HEK293T (cell line): ENCODE data around the gene SMIM5.

Source experiments
- CTCF ChIA-PET: fragments of 350-600 bp; formaldehyde crosslinking; extraction: SDS; loops from one replicate; lab custom pipeline; 2021; ENCODE audit warnings: antibody characterized with exemption, inconsistent platforms; lab: Yijun Ruan, JAX
- POLR2A ChIA-PET: fragments of 350-600 bp; formaldehyde crosslinking; extraction: SDS; loops from one replicate; lab custom pipeline; 2020; ENCODE audit warnings: antibody characterized with exemption, inconsistent platforms; lab: Yijun Ruan, JAX
- DNase-seq: peaks from one replicate; pipeline ENCODE4 v3.0.0; 2012; ENCODE audit warnings: mixed read lengths; ENCODE audit errors: extremely low spot score
- ARNT ChIP-seq: fragments of 450-650 bp; IDR thresholded peaks from 2 replicates; pipeline ENCODE4 v1.6.1; 2017; ENCODE audit warnings: mild to moderate bottlenecking
- BHLHE40 ChIP-seq: fragments of 450-650 bp; IDR thresholded peaks from 2 replicates; pipeline ENCODE4 v1.6.1; 2016; ENCODE audit warnings: mild to moderate bottlenecking, moderate library complexity, borderline replicate concordance
- CTBP1 ChIP-seq: fragments of 450-650 bp; IDR thresholded peaks from 2 replicates; pipeline ENCODE4 v1.6.1; 2016; ENCODE audit warnings: borderline replicate concordance
- ELF4 ChIP-seq: fragments of 450-650 bp; IDR thresholded peaks from 2 replicates; pipeline ENCODE4 v1.6.1; 2017; ENCODE audit warnings: antibody characterized with exemption
- FOXA1 ChIP-seq: fragments of 450-650 bp; IDR thresholded peaks from 2 replicates; pipeline ENCODE4 v1.6.1; 2016; ENCODE audit warnings: mild to moderate bottlenecking
- FOXK2 ChIP-seq: fragments of 450-650 bp; IDR thresholded peaks from 2 replicates; pipeline ENCODE4 v1.6.1; 2016; ENCODE audit warnings: mild to moderate bottlenecking
- FOXM1 ChIP-seq: fragments of 450-650 bp; IDR thresholded peaks from 2 replicates; pipeline ENCODE4 v1.6.1; 2017; ENCODE audit warnings: mild to moderate bottlenecking, borderline replicate concordance
- HDGF ChIP-seq: fragments of 450-650 bp; IDR thresholded peaks from 2 replicates; pipeline ENCODE4 v1.6.1; 2017; ENCODE audit warnings: antibody characterized with exemption, borderline replicate concordance
- L3MBTL2 ChIP-seq: fragments of 450-650 bp; conservative IDR thresholded peaks from 2 replicates; pipeline ENCODE4 v1.6.1; 2016; ENCODE audit warnings: mild to moderate bottlenecking
- LEF1 ChIP-seq: fragments of 450-650 bp; IDR thresholded peaks from 2 replicates; pipeline ENCODE4 v1.6.1; 2017; ENCODE audit warnings: mild to moderate bottlenecking, borderline replicate concordance
- NFRKB ChIP-seq: fragments of 450-650 bp; IDR thresholded peaks from 2 replicates; pipeline ENCODE4 v1.6.1; 2016; ENCODE audit warnings: mild to moderate bottlenecking, moderate library complexity
- PKNOX1 ChIP-seq: fragments of 450-650 bp; IDR thresholded peaks from 2 replicates; pipeline ENCODE4 v1.6.1; 2016
- SP1 ChIP-seq: fragments of 450-650 bp; IDR thresholded peaks from 2 replicates; pipeline ENCODE4 v1.6.1; 2017
- SUZ12 ChIP-seq: fragments of 450-650 bp; IDR thresholded peaks from 2 replicates; pipeline ENCODE4 v1.6.1; 2016; ENCODE audit warnings: mild to moderate bottlenecking
- TARDBP ChIP-seq: fragments of 450-650 bp; IDR thresholded peaks from 2 replicates; pipeline ENCODE4 v1.6.1; 2016
- ZNF384 ChIP-seq: fragments of 450-650 bp; IDR thresholded peaks from 2 replicates; pipeline ENCODE4 v1.6.1; 2016

SMIM5 gene

GRCh38 chr17:75629157-75629556, 4.1 kb upstream of the SMIM5 start:
- no peak for DNase-seq
- TF ChIP-seq TARDBP = no peak
- no peak for TF ChIP-seq HDGF
- no peak for TF ChIP-seq ELF4
- TF ChIP-seq SUZ12 = no peak
- no peak for TF ChIP-seq ARNT
- no peak for TF ChIP-seq CTBP1
- TF ChIP-seq L3MBTL2 = no peak
- no peak for TF ChIP-seq ZNF384
- no peak for TF ChIP-seq FOXM1
- no peak for TF ChIP-seq LEF1
- no peak for TF ChIP-seq NFRKB
- TF ChIP-seq PKNOX1 = no peak
- TF ChIP-seq BHLHE40 = no peak
- no peak for TF ChIP-seq FOXA1
- ChIA-PET CTCF (interaction anchor here (0.5 to 1.2 kb wide), 3 partner anchors 28 to 121 kb away, joined by 3 to 4 read pairs (median 3); no protein-coding TSS in a partner anchor), POLR2A (interaction anchor here (1.3 to 1.7 kb wide), 2 partner anchors 32 to 151 kb away, joined by 3 to 5 read pairs; no protein-coding TSS in a partner anchor)

- DNase-seq = no peak
- no peak for TF ChIP-seq FOXA1
- TF ChIP-seq SP1 = no peak
- TF ChIP-seq FOXM1 = no peak
- no peak for TF ChIP-seq FOXK2
- no peak for TF ChIP-seq HDGF
- TF ChIP-seq SUZ12 = no peak
- TF ChIP-seq ZNF384 = no peak
- no peak for TF ChIP-seq CTBP1
- no peak for TF ChIP-seq BHLHE40
- TF ChIP-seq LEF1 = no peak
- no peak for TF ChIP-seq ARNT
- POLR2A ChIA-PET = interaction anchor here (1.7 kb wide), 1 partner anchor 150 kb away, joined by 5 read pairs; no protein-coding TSS in a partner anchor
- CTCF ChIA-PET = interaction anchor here (0.6 to 1.6 kb wide), 2 partner anchors 30 to 119 kb away, joined by 3 to 5 read pairs; no protein-coding TSS in a partner anchor
These were observed 2.9 kb upstream of the SMIM5 start for GRCh38 chr17:75630071-75630917.

- ChIA-PET POLR2A (no interaction called here), CTCF (no interaction called here)
- TF ChIP-seq L3MBTL2 (no peak), ELF4 (no peak), SUZ12 (no peak)
- no peak for DNase-seq
These were observed 1.9 kb upstream of the SMIM5 start for GRCh38 chr17:75631353-75631752.

GRCh38 chr17:75632428-75632827, 806 bp upstream of the SMIM5 start:
- no peak for TF ChIP-seq NFRKB
- CTCF ChIA-PET = interaction anchor here (0.7 to 3.4 kb wide), 18 partner anchors 10 to 202 kb away, joined by 3 to 93 read pairs (median 10); a partner anchor contains a TSS
- POLR2A ChIA-PET = interaction anchor here (1.1 to 2.0 kb wide), 3 partner anchors 20 to 147 kb away, joined by 5 to 8 read pairs (median 6); a partner anchor contains a TSS
- no peak for DNase-seq

- ChIA-PET CTCF (interaction anchor here (0.5 to 3.4 kb wide), 24 partner anchors 8 to 1591 kb away, joined by 3 to 93 read pairs (median 6); a partner anchor contains a TSS), POLR2A (interaction anchor here (1.0 to 2.0 kb wide), 6 partner anchors 15 to 146 kb away, joined by 3 to 8 read pairs (median 6); partner anchors contain the start of genes RECQL5 and SAP30BP)
- TF ChIP-seq FOXM1 (no peak), FOXK2 (no peak), SP1 (no peak)
- DNase-seq = peak; percentile 93
These were observed 497 bp downstream of the SMIM5 start for GRCh38 chr17:75633486-75634375.

GRCh38 chr17:75634376-75634740, 1.1 kb downstream of the SMIM5 start:
- POLR2A ChIA-PET = interaction anchor here (1.0 to 2.0 kb wide), 4 partner anchors 16 to 32 kb away, joined by 3 to 8 read pairs (median 5); partner anchors contain the start of genes RECQL5 and SAP30BP
- CTCF ChIA-PET = interaction anchor here (0.7 to 3.4 kb wide), 13 partner anchors 9 to 149 kb away, joined by 3 to 93 read pairs (median 12); a partner anchor contains a TSS
- TF ChIP-seq BHLHE40 = no peak
- no peak for TF ChIP-seq L3MBTL2
- TF ChIP-seq NFRKB = no peak
- no peak for TF ChIP-seq PKNOX1
- no peak for TF ChIP-seq ELF4
- no peak for TF ChIP-seq HDGF
- TF ChIP-seq CTBP1 = no peak
- TF ChIP-seq ZNF384 = no peak
- no peak for TF ChIP-seq LEF1
- no peak for TF ChIP-seq TARDBP
- TF ChIP-seq FOXA1 = no peak
- TF ChIP-seq ARNT = no peak
- DNase-seq = no peak
